ENCODE data around the gene PICALM.
"Not testable (repeated sequence)": the region's sequence is repeated elsewhere in the genome, so short reads cannot be mapped to it uniquely, and the experiment has no call there.

PICALM gene

GRCh38 chr11:86097980-86098379 lies 29.1 kb upstream of the PICALM start:
- H3K4me1 ChIP-seq (ENCODE audit: insufficient read depth, low read length), result no peaks in the 10 kb centered on the region
- H3K27ac ChIP-seq (ENCODE audit: low read length), result no peak overlapping the region
- H2AFZ ChIP-seq (ENCODE audit: low read depth, low read length), result no peak overlapping the region
- DNase-seq (no peak), ATAC-seq (ENCODE audit: insufficient read depth, low read depth) (no peak)
- TF ChIP-seq CTCF (IDR thresholded peaks at IDR 0.05; ENCODE audit: borderline replicate concordance, extremely low read depth, low read length, poor library complexity, severe bottlenecking) (no peak), EZH2 (IDR thresholded peaks at IDR 0.05; ENCODE audit: borderline replicate concordance, low read depth, low read length, severe bottlenecking) (no peak)
- H3K9ac ChIP-seq (ENCODE audit: low read depth, low read length), result no peak overlapping the region
- no peaks in the 10 kb centered on the region for H4K20me1 ChIP-seq (ENCODE audit: insufficient read depth, low read length)
- no peak overlapping the region for H3K4me3 ChIP-seq (ENCODE audit: low read depth in 1 of 2, low read length in 2 of 2)
- no peaks in the 10 kb centered on the region for H3K79me2 ChIP-seq (ENCODE audit: insufficient read depth, low read length)
- H3K27me3 ChIP-seq (ENCODE audit: insufficient read depth, low read length, poor library complexity), result no peaks in the 10 kb centered on the region
- no peaks in the 10 kb centered on the region for H3K36me3 ChIP-seq (ENCODE audit: insufficient read depth, low read length)
- no peak overlapping the region for H3K4me2 ChIP-seq (ENCODE audit: insufficient read depth, low read length)
- no peaks in the 10 kb centered on the region for H3K9me3 ChIP-seq (ENCODE audit: insufficient read depth, low read length, severe bottlenecking)

- no peak overlapping the region for H3K9ac ChIP-seq (ENCODE audit: low read depth, low read length)
- no peaks in the 10 kb centered on the region for H4K20me1 ChIP-seq (ENCODE audit: insufficient read depth, low read length)
- no peak for ATAC-seq (ENCODE audit: insufficient read depth, low read depth)
- H3K4me1 ChIP-seq (ENCODE audit: insufficient read depth, low read length), result no peaks in the 10 kb centered on the region
- H3K4me3 ChIP-seq (ENCODE audit: low read depth in 1 of 2, low read length in 2 of 2), result no peak overlapping the region
- TF ChIP-seq CTCF (IDR thresholded peaks at IDR 0.05; ENCODE audit: borderline replicate concordance, extremely low read depth, low read length, poor library complexity, severe bottlenecking) (no peak), EZH2 (IDR thresholded peaks at IDR 0.05; ENCODE audit: borderline replicate concordance, low read depth, low read length, severe bottlenecking) (no peak)
- H3K9me3 ChIP-seq (ENCODE audit: insufficient read depth, low read length, severe bottlenecking), result no peaks in the 10 kb centered on the region
- DNase-seq, result no peak
- H3K79me2 ChIP-seq (ENCODE audit: insufficient read depth, low read length), result no peaks in the 10 kb centered on the region
- H3K27me3 ChIP-seq (ENCODE audit: insufficient read depth, low read length, poor library complexity), result peaks cover 3% of the 10 kb centered on the region
- no peak overlapping the region for H3K4me2 ChIP-seq (ENCODE audit: insufficient read depth, low read length)
- H2AFZ ChIP-seq (ENCODE audit: low read depth, low read length), result no peak overlapping the region
- no peak overlapping the region for H3K27ac ChIP-seq (ENCODE audit: low read length)
- H3K36me3 ChIP-seq (ENCODE audit: insufficient read depth, low read length), result no peaks in the 10 kb centered on the region
Observed at GRCh38 chr11:86091566-86091965, 22.7 kb upstream of the PICALM start.

- no peak overlapping the region for H3K4me3 ChIP-seq (ENCODE audit: low read depth in 1 of 2, low read length in 2 of 2)
- TF ChIP-seq EZH2 (IDR thresholded peaks at IDR 0.05; ENCODE audit: borderline replicate concordance, low read depth, low read length, severe bottlenecking) (no peak), CTCF (IDR thresholded peaks at IDR 0.05; ENCODE audit: borderline replicate concordance, extremely low read depth, low read length, poor library complexity, severe bottlenecking) (no peak)
- H3K27ac ChIP-seq (ENCODE audit: low read length), result no peak overlapping the region
Observed at GRCh38 chr11:86091086-86091485, 22.2 kb upstream of the PICALM start.

GRCh38 chr11:86089659-86090058 lies 20.8 kb upstream of the PICALM start:
- DNase-seq (no peak), ATAC-seq (ENCODE audit: insufficient read depth, low read depth) (no peak)
- Histone ChIP-seq H3K4me3 (ENCODE audit: low read depth in 1 of 2, low read length in 2 of 2) (no peak overlapping the region), H3K27ac (ENCODE audit: low read length) (no peak overlapping the region), H2AFZ (ENCODE audit: low read depth, low read length) (no peak overlapping the region), H3K4me2 (ENCODE audit: insufficient read depth, low read length) (no peak overlapping the region), H3K79me2 (ENCODE audit: insufficient read depth, low read length) (no peaks in the 10 kb centered on the region), H3K9ac (ENCODE audit: low read depth, low read length) (no peak overlapping the region), H3K36me3 (ENCODE audit: insufficient read depth, low read length) (no peaks in the 10 kb centered on the region), H3K27me3 (ENCODE audit: insufficient read depth, low read length, poor library complexity) (peaks cover 7% of the 10 kb centered on the region), H4K20me1 (ENCODE audit: insufficient read depth, low read length) (no peaks in the 10 kb centered on the region), H3K9me3 (ENCODE audit: insufficient read depth, low read length, severe bottlenecking) (no peaks in the 10 kb centered on the region), H3K4me1 (ENCODE audit: insufficient read depth, low read length) (no peaks in the 10 kb centered on the region)
- TF ChIP-seq EZH2 (IDR thresholded peaks at IDR 0.05; ENCODE audit: borderline replicate concordance, low read depth, low read length, severe bottlenecking), result no peak
- TF ChIP-seq CTCF (IDR thresholded peaks at IDR 0.05; ENCODE audit: borderline replicate concordance, extremely low read depth, low read length, poor library complexity, severe bottlenecking), result no peak

More at GRCh38 chr11:86091086-86091485, 22.2 kb upstream of the PICALM start:
- Histone ChIP-seq H3K9me3 (ENCODE audit: insufficient read depth, low read length, severe bottlenecking) (no peaks in the 10 kb centered on the region), H4K20me1 (ENCODE audit: insufficient read depth, low read length) (no peaks in the 10 kb centered on the region), H3K36me3 (ENCODE audit: insufficient read depth, low read length) (no peaks in the 10 kb centered on the region), H3K9ac (ENCODE audit: low read depth, low read length) (no peak overlapping the region), H3K4me1 (ENCODE audit: insufficient read depth, low read length) (no peaks in the 10 kb centered on the region), H3K4me2 (ENCODE audit: insufficient read depth, low read length) (no peak overlapping the region), H2AFZ (ENCODE audit: low read depth, low read length) (no peak overlapping the region), H3K79me2 (ENCODE audit: insufficient read depth, low read length) (no peaks in the 10 kb centered on the region), H3K27me3 (ENCODE audit: insufficient read depth, low read length, poor library complexity) (peaks cover 3% of the 10 kb centered on the region)
- no peak for ATAC-seq (ENCODE audit: insufficient read depth, low read depth)
- DNase-seq, result no peak

- ATAC-seq (ENCODE audit: insufficient read depth, low read depth); H4K20me1 ChIP-seq (ENCODE audit: insufficient read depth, low read length); H3K4me1 ChIP-seq (ENCODE audit: insufficient read depth, low read length); H3K27me3 ChIP-seq (ENCODE audit: insufficient read depth, low read length, poor library complexity); H2AFZ ChIP-seq (ENCODE audit: low read depth, low read length); H3K9ac ChIP-seq (ENCODE audit: low read depth, low read length); H3K27ac ChIP-seq (ENCODE audit: low read length); DNase-seq; H3K4me3 ChIP-seq (ENCODE audit: low read depth in 1 of 2, low read length in 2 of 2); H3K9me3 ChIP-seq (ENCODE audit: insufficient read depth, low read length, severe bottlenecking); H3K79me2 ChIP-seq (ENCODE audit: insufficient read depth, low read length); H3K4me2 ChIP-seq (ENCODE audit: insufficient read depth, low read length); H3K36me3 ChIP-seq (ENCODE audit: insufficient read depth, low read length): not testable (repeated sequence)
Observed at GRCh38 chr11:86087688-86088087, 18.8 kb upstream of the PICALM start.
